Loucy (cell line): ENCODE measurements around the gene SIK3.

Experiments used
- CTCF ChIP-seq: fragments of 200-600 bp; sonication (generic); conservative IDR thresholded peaks from 2 replicates; pipeline ENCODE4 v1.5.1; 2014; ENCODE audit warnings: mild to moderate bottlenecking, antibody characterized with exemption, low read length
- EZH2phosphoT487 ChIP-seq: fragments of 200-600 bp; IDR thresholded peaks from 2 replicates; pipeline ENCODE4 v1.6.1; 2018; ENCODE audit warnings: antibody characterized with exemption, mild to moderate bottlenecking, moderate library complexity, borderline replicate concordance

- TF ChIP-seq CTCF (no peak), EZH2phosphoT487 (no peak)
Measured at GRCh38 chr11:117117681-117118080, 19.5 kb upstream of the SIK3 start.
